Measurements from ENCODE around the gene LRBA. TPM values are rescaled to one million over a fixed set of nuclear protein-coding genes. Genes with fewer than 3 reads are reported as not detected.
"Not testable (repeated sequence)": the region's sequence is repeated elsewhere in the genome, so short reads cannot be mapped to it uniquely, and the experiment has no call there.

Gene LRBA
- total and polyA plus RNA-seq, 9 of the 15 experiments (the other 6 are each of a cell fraction or from before 2014, with no cell fraction given), result 24.2 to 88.7 (median 59.7) TPM

DNA sequence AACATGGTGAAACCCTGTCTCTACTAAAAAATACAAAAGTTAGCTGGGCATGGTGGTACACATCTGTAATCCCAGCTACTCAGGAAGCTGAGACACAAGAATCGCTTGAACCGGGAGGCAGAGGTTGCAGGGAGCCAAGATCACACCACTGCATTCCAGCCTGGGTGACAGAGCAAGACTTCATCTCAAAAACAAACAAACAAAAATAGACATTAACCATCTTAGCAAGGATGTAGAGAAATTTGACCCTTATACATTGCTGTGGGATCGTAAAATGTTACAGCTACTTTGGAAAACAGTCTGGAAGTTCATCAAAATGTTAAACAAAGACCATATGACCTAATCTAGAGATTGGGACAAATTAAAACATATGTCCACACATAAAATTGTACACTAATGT, 96.5 kb downstream of the LRBA start:
- ATAC-seq; BruUV-seq (replicated peaks); H3K4me1 ChIP-seq (replicated peaks in 1 of 2; ENCODE audit: control insufficient read depth in 2 of 2, insufficient read depth in 2 of 2, low read length in 2 of 2); H3K4me3 ChIP-seq; H3K79me2 ChIP-seq (ENCODE audit: control insufficient read depth, insufficient read depth, low read length); H3K9me3 ChIP-seq (replicated peaks; ENCODE audit: control insufficient read depth, insufficient read depth, low read depth, low read length); POLR2A ChIA-PET; H3K9ac ChIP-seq (ENCODE audit: insufficient read depth in 1 of 2, low read depth in 2 of 2, low read length in 2 of 2); intact Hi-C loops (cut with micrococcal nuclease); H3K4me2 ChIP-seq (ENCODE audit: insufficient read depth, low read length); in situ Hi-C loops (cut with MboI); H3K27ac ChIP-seq (ENCODE audit: extremely low read depth, low read depth, low read length); FAIRE-seq; DNase-seq (ENCODE audit: extremely low read depth in 1 of 4, low spot score in 3 of 4); H3K9me1 ChIP-seq (ENCODE audit: control insufficient read depth, insufficient read depth, low read length); H3K27me3 ChIP-seq (ENCODE audit: control insufficient read depth in 2 of 2, insufficient read depth in 2 of 2, low read length in 2 of 2); H2AFZ ChIP-seq (ENCODE audit: low read depth, low read length); CTCF ChIA-PET (ENCODE audit: low intra/inter-chr PET ratio); H4K20me1 ChIP-seq (replicated peaks; ENCODE audit: control insufficient read depth, insufficient read depth, low read length): not testable (repeated sequence)
- peaks cover 70% of the 10 kb centered on the region for H3K36me3 ChIP-seq (ENCODE audit: control insufficient read depth, insufficient read depth, low read length)
- 100% methylated on average over 3 of the region's 3 CpGs for whole genome bisulfite sequencing (ENCODE audit: insufficient coverage, low coverage, missing lambda C conversion rate)

- intact Hi-C loops (cut with micrococcal nuclease), result no loop called here
- Histone ChIP-seq H3K4me1 (replicated peaks in 1 of 2; ENCODE audit: control insufficient read depth in 2 of 2, insufficient read depth in 2 of 2, low read length in 2 of 2) (peaks cover 0 to 4% of the 10 kb centered on the region in 2 experiments; a peak in 1 of 5 replicates), H3K27ac (ENCODE audit: extremely low read depth, low read depth, low read length) (no peak overlapping the region), H3K79me2 (ENCODE audit: control insufficient read depth, insufficient read depth, low read length) (no peaks in the 10 kb centered on the region), H3K9me3 (replicated peaks; ENCODE audit: control insufficient read depth, insufficient read depth, low read depth, low read length) (peaks cover 3% of the 10 kb centered on the region; the same call in 1 of the 2 replicates), H3K4me2 (ENCODE audit: insufficient read depth, low read length) (no peak overlapping the region), H4K20me1 (replicated peaks; ENCODE audit: control insufficient read depth, insufficient read depth, low read length) (no peaks in the 10 kb centered on the region), H3K9me1 (ENCODE audit: control insufficient read depth, insufficient read depth, low read length) (no peaks in the 10 kb centered on the region), H3K4me3 (no peak overlapping the region), H3K36me3 (ENCODE audit: control insufficient read depth, insufficient read depth, low read length) (peaks cover 82% of the 10 kb centered on the region), H2AFZ (ENCODE audit: low read depth, low read length) (no peak overlapping the region), H3K9ac (ENCODE audit: insufficient read depth in 1 of 2, low read depth in 2 of 2, low read length in 2 of 2) (no peak overlapping the region), H3K27me3 (ENCODE audit: control insufficient read depth in 2 of 2, insufficient read depth in 2 of 2, low read length in 2 of 2) (no peaks in the 10 kb centered on the region)
- WGBS (ENCODE audit: insufficient coverage, low coverage, missing lambda C conversion rate), result 100% methylated on average over 1 of the region's 1 CpG
- ChIA-PET CTCF (ENCODE audit: low intra/inter-chr PET ratio) (no interaction called here), POLR2A (no interaction called here)
- BruUV-seq (replicated peaks), result no TSS peak
- TF ChIP-seq HOXB6 (CRISPR knock-in tag; IDR thresholded peaks at IDR 0.05; ENCODE audit: borderline replicate concordance) (no peak), CBX3 (IDR thresholded peaks at IDR 0.05; ENCODE audit: borderline replicate concordance in 1 of 2, low read length in 2 of 2) (peak in 1 of 2 experiments; percentile 62; a peak in 1 of 3 replicates), ERF (CRISPR knock-in tag; IDR thresholded peaks at IDR 0.05) (no peak), GATAD2A (IDR thresholded peaks at IDR 0.05) (no peak), NBN (IDR thresholded peaks at IDR 0.05; ENCODE audit: low read depth) (no peak), ZFP91 (CRISPR knock-in tag; IDR thresholded peaks at IDR 0.05) (no peak), ZNF324 (CRISPR knock-in tag; IDR thresholded peaks at IDR 0.05) (peak; percentile 67; the same call in 1 of the 2 replicates), EP300 (IDR thresholded peaks at IDR 0.05; ENCODE audit: low read length) (no peak), ARID2 (IDR thresholded peaks at IDR 0.05) (no peak)
- TF ChIP-seq, protein P1, sequence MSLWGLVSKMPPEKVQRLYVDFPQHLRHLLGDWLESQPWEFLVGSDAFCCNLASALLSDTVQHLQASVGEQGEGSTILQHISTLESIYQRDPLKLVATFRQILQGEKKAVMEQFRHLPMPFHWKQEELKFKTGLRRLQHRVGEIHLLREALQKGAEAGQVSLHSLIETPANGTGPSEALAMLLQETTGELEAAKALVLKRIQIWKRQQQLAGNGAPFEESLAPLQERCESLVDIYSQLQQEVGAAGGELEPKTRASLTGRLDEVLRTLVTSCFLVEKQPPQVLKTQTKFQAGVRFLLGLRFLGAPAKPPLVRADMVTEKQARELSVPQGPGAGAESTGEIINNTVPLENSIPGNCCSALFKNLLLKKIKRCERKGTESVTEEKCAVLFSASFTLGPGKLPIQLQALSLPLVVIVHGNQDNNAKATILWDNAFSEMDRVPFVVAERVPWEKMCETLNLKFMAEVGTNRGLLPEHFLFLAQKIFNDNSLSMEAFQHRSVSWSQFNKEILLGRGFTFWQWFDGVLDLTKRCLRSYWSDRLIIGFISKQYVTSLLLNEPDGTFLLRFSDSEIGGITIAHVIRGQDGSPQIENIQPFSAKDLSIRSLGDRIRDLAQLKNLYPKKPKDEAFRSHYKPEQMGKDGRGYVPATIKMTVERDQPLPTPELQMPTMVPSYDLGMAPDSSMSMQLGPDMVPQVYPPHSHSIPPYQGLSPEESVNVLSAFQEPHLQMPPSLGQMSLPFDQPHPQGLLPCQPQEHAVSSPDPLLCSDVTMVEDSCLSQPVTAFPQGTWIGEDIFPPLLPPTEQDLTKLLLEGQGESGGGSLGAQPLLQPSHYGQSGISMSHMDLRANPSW (CRISPR knock-in tag; IDR thresholded peaks at IDR 0.05), result no peak
- FAIRE-seq (no peak), ATAC-seq (no peak), DNase-seq (ENCODE audit: extremely low read depth in 1 of 4, low spot score in 3 of 4) (no peak)
- in situ Hi-C loops (cut with MboI), result no loop called here
Measured at GRCh38 chr4:150911326-150911725, 103.8 kb downstream of the LRBA start.

Measured in K562 (cell line).